Urinary bladder (tissue), 4 donors: Measurements from ENCODE around the gene SLC34A1. TPM values are rescaled to one million over a fixed set of nuclear protein-coding genes. Genes with fewer than 3 reads are reported as not detected.

ENCODE experiments used
- DNase-seq: peaks from one replicate; pipeline ENCODE4 v3.0.0-alpha.2; 2015; ENCODE audit errors: extremely low spot score
- H3K27ac ChIP-seq: one replicate; pipeline ENCODE4 v1.5.1; 2013; ENCODE audit warnings: low read depth, mild to moderate bottlenecking, moderate library complexity
- H3K36me3 ChIP-seq: one replicate; pipeline ENCODE4 v1.6.1; 2013; ENCODE audit warnings: mild to moderate bottlenecking, moderate library complexity; ENCODE audit not compliant: insufficient read depth
- H3K4me1 ChIP-seq: one replicate; pipeline ENCODE4 v1.6.1; 2013; ENCODE audit warnings: mild to moderate bottlenecking, moderate library complexity; ENCODE audit not compliant: insufficient read depth
- H3K4me3 ChIP-seq: one replicate; pipeline ENCODE4 v1.5.1; 2013; ENCODE audit warnings: low read depth, low read length
- WGBS: extraction: QIAGEN DNeasy Blood & Tissue Kit; methylation state at CpG from one replicate; pipeline ENCODE4 v1.1.7; 2013; 5-methylcytosine and 5-hydroxymethylcytosine counted together
- polyA plus RNA-seq: library from polyadenylated mRNA; stranded (reverse); fragments of 200-250 nt; gene quantifications from one replicate; pipeline ENCODE4 v1.2.3, GENCODE V29; 2013
- total RNA-seq: library from RNA; depleted of rRNA; stranded (reverse); fragments of >200 nt; gene quantifications from one replicate; pipeline ENCODE4 v1.2.3, GENCODE V29; 2014
- donor health status: healthy with polysubstance abuse.
- donor health status: healthy.

Gene SLC34A1
- total and polyA plus RNA-seq, 2 donors, result 0.04 TPM; not detected in 1

DNA sequence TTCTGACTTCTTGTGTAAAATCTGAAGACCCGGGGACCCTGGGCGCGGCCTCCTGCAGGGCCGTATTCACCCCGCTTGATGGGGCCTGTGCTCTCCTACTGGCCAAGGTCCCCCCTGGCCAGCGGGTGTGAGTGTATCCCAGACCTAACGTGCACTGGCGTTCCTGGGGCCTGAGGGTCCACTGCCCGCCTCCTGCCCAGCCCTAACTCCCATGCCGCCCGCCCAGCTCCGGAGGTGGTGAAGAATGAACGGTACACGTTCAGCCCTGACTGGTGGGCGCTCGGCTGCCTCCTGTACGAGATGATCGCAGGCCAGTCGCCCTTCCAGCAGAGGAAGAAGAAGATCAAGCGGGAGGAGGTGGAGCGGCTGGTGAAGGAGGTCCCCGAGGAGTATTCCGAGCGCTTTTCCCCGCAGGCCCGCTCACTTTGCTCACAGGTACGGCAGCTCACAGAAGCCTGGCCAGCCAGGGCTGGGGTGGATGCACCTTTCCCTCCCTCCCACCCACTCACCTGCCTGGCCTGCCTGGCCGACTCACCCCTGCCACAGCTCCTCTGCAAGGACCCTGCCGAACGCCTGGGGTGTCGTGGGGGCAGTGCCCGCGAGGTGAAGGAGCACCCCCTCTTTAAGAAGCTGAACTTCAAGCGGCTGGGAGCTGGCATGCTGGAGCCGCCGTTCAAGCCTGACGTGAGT lies 51.8 kb downstream of the SLC34A1 start:
- H3K4me3 ChIP-seq, result no peak overlapping the region
- H3K36me3 ChIP-seq, result peaks cover 3% of the 10 kb centered on the region
- no peak for DNase-seq

DNA sequence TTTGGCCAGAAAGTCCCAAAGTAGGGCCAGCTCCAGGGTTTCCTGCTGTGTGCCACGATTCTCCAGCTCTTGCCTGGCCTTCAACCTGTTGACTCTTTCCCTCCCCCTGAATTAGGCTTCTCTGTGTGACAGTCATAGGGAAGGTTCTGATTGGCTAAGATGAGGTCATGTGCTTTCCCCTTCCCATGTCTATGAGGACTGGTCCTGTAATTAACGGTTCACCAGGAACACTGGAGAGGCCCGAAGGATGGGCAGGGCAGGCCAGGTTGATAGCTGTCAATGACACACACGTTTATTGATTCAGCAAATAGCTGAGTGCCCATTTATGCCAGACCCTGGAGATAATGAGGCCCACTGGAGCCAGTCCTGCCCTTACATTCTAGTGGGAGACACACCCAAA lies 53.4 kb downstream of the SLC34A1 start:
- no peak overlapping the region for H3K27ac ChIP-seq
- H3K4me3 ChIP-seq, result no peak overlapping the region
- H3K36me3 ChIP-seq, result peaks cover 3% of the 10 kb centered on the region
- WGBS, result 71% methylated on average over 4 of the region's 4 CpGs
- DNase-seq, result no peak
- H3K4me1 ChIP-seq, result no peaks in the 10 kb centered on the region

More for the DNA sequence above, 51.8 kb downstream of the SLC34A1 start:
- WGBS, result 94% methylated on average over 37 of the region's 37 CpGs
- no peak overlapping the region for H3K27ac ChIP-seq
- H3K4me1 ChIP-seq, result peaks cover 2% of the 10 kb centered on the region

DNA sequence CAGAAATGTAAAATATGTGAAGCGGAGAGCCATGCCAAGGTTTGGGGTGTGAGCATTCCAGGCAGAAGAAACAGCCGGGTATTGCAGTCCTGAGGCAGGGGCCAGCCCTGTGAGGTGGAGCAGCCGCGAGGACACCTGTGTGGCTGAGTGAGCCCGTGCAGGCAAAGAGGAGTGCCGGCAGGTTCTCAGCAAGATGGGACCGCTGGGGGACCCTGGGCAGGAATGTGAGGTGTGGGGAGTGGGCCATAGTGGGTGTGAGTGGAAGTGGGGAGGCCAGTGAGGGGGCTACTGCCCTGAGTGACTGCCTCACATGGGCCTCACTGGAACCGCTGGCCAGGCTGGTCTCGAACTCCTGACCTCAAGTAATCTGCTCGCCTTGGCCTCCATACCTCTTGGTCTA lies 54.2 kb downstream of the SLC34A1 start:
- Histone ChIP-seq H3K4me3 (no peak overlapping the region), H3K27ac (no peak overlapping the region), H3K36me3 (no peaks in the 10 kb centered on the region), H3K4me1 (no peaks in the 10 kb centered on the region)
- 92% methylated on average over 10 of the region's 10 CpGs for WGBS
- DNase-seq, result no peak

DNA sequence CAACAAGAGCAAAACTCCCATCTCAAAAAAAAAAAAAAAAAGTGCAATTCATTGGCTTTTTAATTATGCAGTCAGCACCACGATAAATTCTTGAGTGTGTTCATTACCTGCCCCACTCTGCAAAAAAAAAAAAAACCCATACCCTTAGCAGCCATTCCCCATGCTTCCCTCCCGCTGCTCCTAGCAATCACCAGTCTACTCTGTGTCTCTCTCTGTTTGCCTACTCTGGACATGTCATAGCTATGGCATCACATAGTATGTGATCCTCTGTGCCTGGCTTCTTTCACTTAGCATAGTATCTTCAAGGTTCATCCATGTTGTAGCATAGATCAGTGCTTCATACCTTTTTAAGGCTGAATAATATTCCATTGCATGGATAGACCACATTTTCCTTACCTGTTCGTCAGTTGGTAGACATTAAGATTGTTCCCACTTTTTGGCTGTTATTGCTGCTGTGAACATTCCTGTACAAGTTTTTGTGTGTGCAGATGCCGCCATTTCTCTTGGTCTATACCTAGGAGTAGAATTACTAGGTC lies 55.4 kb downstream of the SLC34A1 start:
- H3K27ac ChIP-seq, result no peak overlapping the region
- WGBS, result 95% methylated on average over 4 of the region's 4 CpGs
- no peaks in the 10 kb centered on the region for H3K4me1 ChIP-seq
- no peak overlapping the region for H3K4me3 ChIP-seq
- no peaks in the 10 kb centered on the region for H3K36me3 ChIP-seq
- no peak for DNase-seq

DNA sequence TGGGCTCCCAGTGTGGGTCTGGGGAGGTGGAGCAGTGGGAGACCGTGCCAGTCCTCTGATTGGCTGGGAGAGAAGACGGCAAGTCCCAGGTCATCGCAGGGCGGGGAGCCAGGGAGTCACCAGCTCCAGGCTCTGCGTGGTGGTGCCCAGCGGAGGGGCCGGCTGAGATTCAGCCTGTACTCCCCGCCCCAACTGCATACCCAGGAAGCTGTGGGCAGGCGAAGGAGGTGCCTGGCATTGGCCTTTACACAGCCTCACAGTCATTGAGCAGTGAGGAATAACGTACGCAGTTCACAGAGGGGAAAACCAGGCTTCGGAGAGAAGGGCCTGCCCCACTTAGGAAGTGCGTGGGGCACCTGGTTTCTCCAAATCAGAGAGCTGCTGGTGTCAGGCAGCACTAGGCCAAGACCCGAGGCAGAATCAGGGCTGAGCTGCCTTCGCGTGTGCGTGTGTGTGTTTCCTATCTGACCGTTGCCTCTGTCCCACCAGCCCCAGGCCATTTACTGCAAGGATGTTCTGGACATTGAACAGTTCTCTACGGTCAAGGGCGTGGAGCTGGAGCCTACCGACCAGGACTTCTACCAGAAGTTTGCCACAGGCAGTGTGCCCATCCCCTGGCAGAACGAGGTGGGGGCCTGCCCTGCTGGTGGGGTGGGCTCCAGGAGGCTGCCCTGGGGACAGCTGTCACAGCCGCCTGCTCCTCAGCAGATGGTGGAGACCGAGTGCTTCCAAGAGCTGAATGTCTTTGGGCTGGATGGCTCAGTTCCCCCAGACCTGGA lies 56.2 kb downstream of the SLC34A1 start:
- WGBS, result 90% methylated on average over 24 of the region's 24 CpGs
- Histone ChIP-seq H3K4me1 (no peaks in the 10 kb centered on the region), H3K36me3 (no peaks in the 10 kb centered on the region), H3K4me3 (no peak overlapping the region), H3K27ac (no peak overlapping the region)
- DNase-seq, result no peak

DNA sequence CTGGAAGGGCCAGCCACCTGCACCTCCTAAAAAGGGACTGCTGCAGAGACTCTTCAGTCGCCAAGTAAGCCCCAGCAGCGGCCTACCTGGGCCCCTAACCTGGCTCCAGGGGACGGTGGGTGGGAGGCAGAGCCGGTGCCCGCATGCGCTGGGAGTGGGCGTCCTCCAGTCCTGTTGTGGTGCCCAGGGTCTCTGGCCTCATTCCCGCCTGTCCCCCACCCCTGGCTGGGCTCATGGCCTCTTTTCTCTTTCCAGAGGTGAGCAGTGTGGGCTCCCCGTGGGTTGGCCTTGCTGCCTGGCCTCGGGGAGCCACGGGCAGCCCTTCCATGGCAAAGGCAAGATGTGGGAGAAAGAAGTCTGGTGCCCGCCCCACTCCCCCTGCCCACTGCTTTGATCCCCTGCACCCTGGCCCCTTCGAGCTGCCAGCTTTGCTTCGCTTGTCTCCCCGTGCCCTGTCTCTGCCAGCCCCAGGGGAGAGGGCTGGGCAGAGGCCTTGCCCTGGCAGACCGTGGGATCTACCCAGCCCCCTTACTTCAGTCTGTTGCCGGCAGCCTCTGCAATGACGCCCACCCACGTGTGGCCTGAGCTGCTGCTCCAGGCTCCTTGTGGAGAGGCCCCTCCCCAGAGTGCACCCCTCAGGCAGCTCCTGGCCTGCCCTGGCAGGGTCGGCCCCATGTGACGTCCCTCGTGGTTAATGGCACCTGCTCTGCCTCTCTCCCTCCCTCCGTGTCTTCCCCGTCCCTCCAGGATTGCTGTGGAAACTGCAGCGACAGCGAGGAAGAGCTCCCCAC lies 57.0 kb downstream of the SLC34A1 start:
- DNase-seq, result no peak
- H3K4me3 ChIP-seq, result no peak overlapping the region
- WGBS, result 90% methylated on average over 26 of the region's 26 CpGs
- H3K36me3 ChIP-seq, result no peaks in the 10 kb centered on the region
- H3K4me1 ChIP-seq, result no peaks in the 10 kb centered on the region
- no peak overlapping the region for H3K27ac ChIP-seq

DNA sequence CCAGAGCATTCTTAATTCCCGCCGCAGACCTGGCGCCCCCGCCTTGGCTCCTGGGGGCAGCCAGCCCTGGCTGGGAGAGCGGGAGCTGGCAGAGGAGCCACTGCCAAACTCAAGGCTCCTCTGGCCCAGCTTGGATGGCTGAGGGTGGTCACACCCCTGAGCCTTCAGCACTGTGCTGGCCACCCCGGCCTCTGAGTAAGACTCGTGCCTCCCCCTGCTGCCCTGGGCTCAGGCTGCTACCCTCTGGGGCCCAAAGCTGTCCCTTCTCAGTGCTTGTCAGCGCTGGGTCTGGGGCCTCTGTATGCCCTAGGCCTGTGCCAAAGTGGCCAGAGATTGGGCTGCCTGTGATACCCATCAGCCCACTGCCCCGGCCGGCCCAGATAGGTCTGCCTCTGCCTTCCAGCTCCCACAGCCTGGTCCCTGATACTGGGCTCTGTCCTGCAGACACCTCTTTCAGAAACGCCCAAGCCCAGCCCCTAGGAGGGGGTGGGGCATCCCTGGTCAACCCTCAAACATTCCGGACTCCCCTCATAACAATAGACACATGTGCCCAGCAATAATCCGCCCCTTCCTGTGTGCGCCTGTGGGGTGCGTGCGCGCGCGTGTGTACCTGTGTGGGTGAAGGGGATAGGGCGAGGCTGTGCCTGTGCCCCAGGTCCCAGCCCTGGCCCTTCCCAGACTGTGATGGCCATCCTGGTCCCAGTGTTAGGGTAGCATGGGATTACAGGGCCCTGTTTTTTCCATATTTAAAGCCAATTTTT lies 58.0 kb downstream of the SLC34A1 start:
- Histone ChIP-seq H3K4me3 (no peak overlapping the region), H3K27ac (no peak overlapping the region), H3K36me3 (no peaks in the 10 kb centered on the region), H3K4me1 (no peaks in the 10 kb centered on the region)
- DNase-seq, result no peak
- 87% methylated on average over 20 of the region's 20 CpGs for WGBS

DNA sequence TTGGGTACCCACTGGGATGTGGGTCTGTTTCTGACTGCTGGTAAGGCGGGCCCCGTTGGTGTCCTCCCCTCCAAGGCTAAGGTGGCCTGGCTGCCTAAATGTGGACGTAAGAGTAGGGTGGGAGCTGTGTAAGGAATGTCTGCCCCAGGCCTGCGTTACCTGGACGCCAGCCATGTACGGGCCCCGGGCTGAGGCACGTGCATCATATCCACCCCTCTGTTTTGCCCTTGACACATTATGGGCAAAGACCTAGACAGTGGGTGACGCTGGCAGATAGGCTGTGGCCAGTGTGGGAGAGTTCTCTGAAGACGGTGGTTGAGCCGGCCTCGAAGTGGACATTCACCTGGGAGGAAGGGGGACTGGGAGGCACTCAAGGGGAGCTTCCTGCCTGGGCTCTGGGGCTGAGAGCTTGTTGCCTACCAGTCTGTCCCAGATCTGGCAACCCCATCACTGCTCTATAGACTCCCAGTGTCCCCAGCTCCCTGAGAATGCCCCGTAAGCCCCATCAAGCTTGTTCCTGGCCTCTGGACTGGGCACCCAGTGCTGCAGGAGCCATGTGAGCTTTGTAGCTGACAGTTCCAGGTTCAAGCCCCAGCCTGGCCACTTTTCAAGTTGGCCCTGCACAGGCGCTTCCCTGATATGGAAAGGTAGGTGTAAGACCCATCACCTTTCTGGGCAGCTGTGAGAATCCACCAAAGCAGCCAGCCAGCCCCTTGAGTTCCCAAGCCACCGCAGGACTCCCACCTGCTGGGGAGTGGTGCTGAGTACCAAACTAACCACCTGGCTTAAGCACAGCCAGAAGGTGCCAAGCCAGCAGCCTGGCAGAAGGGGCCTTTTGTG lies 59.1 kb downstream of the SLC34A1 start:
- Histone ChIP-seq H3K4me3 (no peak overlapping the region), H3K36me3 (no peaks in the 10 kb centered on the region), H3K4me1 (no peaks in the 10 kb centered on the region), H3K27ac (no peak overlapping the region)
- 82% methylated on average over 15 of the region's 15 CpGs for WGBS
- no peak for DNase-seq

DNA sequence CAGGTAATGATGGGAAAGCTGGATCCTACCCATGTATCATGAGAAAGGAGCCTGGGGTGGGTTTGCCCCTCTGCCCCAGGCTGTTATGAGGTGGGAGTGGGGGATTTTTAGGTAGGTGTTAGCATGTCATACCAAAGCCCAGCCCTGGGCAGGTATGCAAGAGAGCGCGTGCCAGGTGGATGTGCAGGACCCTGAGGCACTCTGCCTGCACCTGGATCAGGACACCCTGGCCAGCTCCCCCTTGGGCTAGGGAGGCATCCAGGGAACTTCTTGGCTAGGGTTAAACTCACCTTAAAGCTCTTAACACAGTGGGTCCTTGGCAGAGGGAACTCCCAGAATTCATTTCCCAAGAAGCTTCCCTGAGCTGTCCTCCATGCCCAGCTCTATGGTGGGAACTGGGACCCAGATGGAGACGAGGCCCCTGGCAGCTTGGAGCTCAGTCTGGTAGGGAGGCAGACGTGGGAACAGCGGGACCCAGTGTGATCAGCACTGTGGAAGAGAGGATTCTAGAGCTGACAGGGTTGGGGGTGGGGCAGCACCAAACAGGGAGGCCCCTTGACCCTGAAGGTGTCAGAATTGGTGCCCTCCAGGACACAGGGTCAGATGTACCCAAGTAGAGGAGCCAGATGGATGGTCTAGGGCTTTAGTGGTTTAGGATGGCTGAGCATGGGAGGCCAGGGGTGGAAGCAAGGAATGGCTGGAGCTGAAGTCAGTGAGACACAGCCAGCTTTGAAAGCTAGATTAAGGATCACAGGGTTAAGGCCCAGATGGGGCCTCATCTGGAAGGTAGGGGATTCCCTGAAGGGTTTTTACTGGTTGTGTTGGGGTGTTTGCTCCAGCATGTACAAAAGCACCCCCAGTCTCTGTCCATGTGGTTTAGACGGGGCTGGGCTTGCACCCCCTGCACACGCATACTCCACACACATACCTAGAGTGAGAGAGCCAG lies 60.1 kb downstream of the SLC34A1 start:
- DNase-seq, result no peak
- no peaks in the 10 kb centered on the region for H3K4me1 ChIP-seq

DNA sequence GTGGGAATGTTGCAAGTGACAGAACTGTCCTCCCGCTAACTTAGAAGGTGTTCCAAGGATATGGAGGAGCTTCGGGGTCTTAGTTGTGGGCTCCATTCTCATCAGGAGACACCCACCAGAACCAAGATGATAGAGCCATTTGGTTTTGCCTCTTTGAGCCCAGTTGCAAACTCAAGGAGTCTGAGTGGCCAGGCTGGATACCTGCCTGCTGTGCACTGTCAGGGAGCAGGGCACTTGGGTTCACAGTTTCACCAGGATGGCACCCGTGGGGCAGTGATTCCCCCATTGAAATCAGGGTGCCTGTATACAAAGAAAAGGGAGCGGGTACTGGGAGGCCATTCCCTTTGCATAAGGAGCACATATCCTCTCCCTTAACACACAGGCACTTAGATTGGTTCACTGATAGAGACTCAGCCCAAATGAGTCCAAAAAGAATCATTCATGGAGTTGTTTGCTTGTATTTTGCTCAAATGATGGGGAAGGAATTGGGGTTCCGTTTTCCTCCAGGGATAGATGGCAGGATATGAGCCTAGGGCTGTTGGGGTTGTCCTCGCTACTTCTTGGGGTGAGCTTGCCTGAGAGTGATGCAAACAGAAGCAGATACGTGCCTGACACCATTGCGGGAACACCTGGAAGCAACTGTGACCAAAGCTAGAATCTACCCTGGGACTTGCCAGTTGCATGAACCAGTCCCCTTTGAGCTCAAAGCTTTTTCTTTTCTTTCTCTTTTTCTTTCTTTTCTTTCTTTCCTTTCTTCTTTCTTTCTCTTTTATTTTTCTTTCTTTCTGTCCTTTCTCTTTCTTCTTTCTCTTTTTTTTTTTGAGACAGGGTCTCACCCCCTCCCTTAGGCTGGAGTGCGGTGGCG lies 61.0 kb downstream of the SLC34A1 start:
- 53% methylated on average over 10 of the region's 10 CpGs for WGBS
- H3K4me3 ChIP-seq, result no peak overlapping the region
- no peak overlapping the region for H3K27ac ChIP-seq

More for the DNA sequence above, 60.1 kb downstream of the SLC34A1 start:
- Histone ChIP-seq H3K4me3 (no peak overlapping the region), H3K36me3 (no peaks in the 10 kb centered on the region), H3K27ac (no peak overlapping the region)
- 65% methylated on average over 7 of the region's 7 CpGs for WGBS

DNA sequence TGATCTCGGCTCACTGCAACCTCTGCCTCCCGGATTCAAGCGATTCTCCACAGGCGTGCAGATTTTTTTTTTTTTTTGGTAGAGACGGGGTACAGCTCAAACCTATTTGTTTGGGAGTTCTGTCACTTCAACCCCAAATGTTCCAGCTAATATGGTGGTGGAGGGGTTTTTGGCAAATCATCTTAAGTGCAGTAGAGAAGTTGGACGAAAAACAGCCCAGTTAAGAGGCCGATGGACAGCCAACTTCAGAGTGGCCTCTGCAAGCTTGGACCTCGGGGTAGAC lies 61.6 kb downstream of the SLC34A1 start:
- Histone ChIP-seq H3K4me3 (no peak overlapping the region), H3K36me3 (no peaks in the 10 kb centered on the region), H3K27ac (no peak overlapping the region), H3K4me1 (no peaks in the 10 kb centered on the region)
- 2% methylated on average over 8 of the region's 8 CpGs for WGBS
- no peak for DNase-seq

More for the DNA sequence above, 61.0 kb downstream of the SLC34A1 start:
- H3K4me1 ChIP-seq, result no peaks in the 10 kb centered on the region
- DNase-seq, result no peak
- H3K36me3 ChIP-seq, result no peaks in the 10 kb centered on the region
